WTC11 (cell line): ENCODE measurements around the gene HSD17B3. TPM values are rescaled to one million over a fixed set of nuclear protein-coding genes. Genes with fewer than 3 reads are reported as not detected.

Experiments
- ATAC-seq: fragments of 200-7000 bp; cut with Tn5 transposase; 2 replicates; pipeline ENCODE4 v1.10.0; 2021; ENCODE audit warnings: mild to moderate bottlenecking, moderate library complexity
- CTCF ChIA-PET: fragments of 300-600 bp; sonication (Branson Sonifier 250); formaldehyde crosslinking; loops from one replicate; lab custom pipeline; 2021; ENCODE audit warnings: antibody characterized with exemption; lab: Charles Lee
- POLR2A ChIA-PET: fragments of 350-600 bp; sonication (Branson Sonifier 250); formaldehyde crosslinking; loops from one replicate; lab custom pipeline; 2021; ENCODE audit warnings: antibody characterized with exemption; lab: Charles Lee
- DNase-seq: peaks from one replicate; pipeline ENCODE4 v3.0.0; 2021; ENCODE audit warnings: low spot score
- H3K27ac Mint-ChIP-seq: 2 replicates; pipeline ENCODE4 v1.8.0; 2021; ENCODE audit warnings: mixed read lengths
- H3K27me3 Mint-ChIP-seq: 2 replicates; pipeline ENCODE4 v1.8.0; 2021; ENCODE audit warnings: low read depth, mild to moderate bottlenecking, moderate library complexity, mixed read lengths
- H3K36me3 Mint-ChIP-seq: 2 replicates; pipeline ENCODE4 v1.8.0; 2021; ENCODE audit warnings: mixed read lengths
- H3K4me1 Mint-ChIP-seq: 2 replicates; pipeline ENCODE4 v1.8.0; 2022; ENCODE audit warnings: mixed read lengths
- H3K4me3 Mint-ChIP-seq: 2 replicates; pipeline ENCODE4 v1.8.0; 2021; ENCODE audit warnings: mild to moderate bottlenecking, moderate library complexity, mixed read lengths
- H3K9me3 Mint-ChIP-seq: 2 replicates; pipeline ENCODE4 v1.8.0; 2021; ENCODE audit warnings: mixed read lengths
- CREM ChIP-seq: sonication (generic); formaldehyde crosslinking; IDR thresholded peaks from 2 replicates; pipeline ENCODE4 v1.8.1; 2022; ENCODE audit warnings: mild to moderate bottlenecking, missing genetic modification reagents, moderate library complexity
- EMX1 ChIP-seq: fragments of 250-450 bp; sonication (Bioruptor Pico); IDR thresholded peaks from 2 replicates; pipeline ENCODE4 v1.8.0; 2021; ENCODE audit warnings: mild to moderate bottlenecking
- ESRRA ChIP-seq: sonication (generic); formaldehyde crosslinking; IDR thresholded peaks from 2 replicates; pipeline ENCODE4 v1.8.1; 2022; ENCODE audit warnings: mild to moderate bottlenecking, missing genetic modification reagents, borderline replicate concordance
- GTF2I ChIP-seq: fragments of 250-450 bp; sonication (Bioruptor Pico); conservative IDR thresholded peaks from 2 replicates; pipeline ENCODE4 v1.4.0; 2021; ENCODE audit warnings: mild to moderate bottlenecking
- JAZF1 ChIP-seq: fragments of 250-450 bp; sonication (Bioruptor Pico); IDR thresholded peaks from 2 replicates; pipeline ENCODE4 v1.9.0; 2021; ENCODE audit warnings: moderate library complexity, mild to moderate bottlenecking, inconsistent platforms
- MXD4 ChIP-seq: fragments of 250-450 bp; sonication (Bioruptor Pico); IDR thresholded peaks from 2 replicates; pipeline ENCODE4 v1.8.0; 2021; ENCODE audit warnings: mild to moderate bottlenecking, moderate library complexity, borderline replicate concordance
- NR3C1 ChIP-seq: sonication (generic); formaldehyde crosslinking; conservative IDR thresholded peaks from 2 replicates; pipeline ENCODE4 v1.8.1; 2023; ENCODE audit warnings: low read depth, mild to moderate bottlenecking, missing genetic modification reagents
- PRRX2 ChIP-seq: fragments of 250-450 bp; sonication (Bioruptor Pico); IDR thresholded peaks from 2 replicates; pipeline ENCODE4 v1.8.0; 2021; ENCODE audit warnings: mild to moderate bottlenecking
- SOX15 ChIP-seq: fragments of 250-450 bp; sonication (Bioruptor Pico); IDR thresholded peaks from 2 replicates; pipeline ENCODE4 v1.9.0; 2021; ENCODE audit warnings: mild to moderate bottlenecking
- TP53 ChIP-seq: sonication (generic); formaldehyde crosslinking; IDR thresholded peaks from 2 replicates; pipeline ENCODE4 v1.8.1; 2023; ENCODE audit warnings: mild to moderate bottlenecking, missing genetic modification reagents
- ZNF317 ChIP-seq: sonication (generic); formaldehyde crosslinking; IDR thresholded peaks from 2 replicates; pipeline ENCODE4 v1.8.1; 2023; ENCODE audit warnings: low read depth, mild to moderate bottlenecking, moderate library complexity, missing genetic modification reagents, borderline replicate concordance
- total RNA-seq: library from RNA; stranded (reverse); gene quantifications from 3 replicates; pipeline ENCODE4 v1.2.3, GENCODE V29; 2021
- TF ChIP-seq, protein P1 (sequence below): sonication (generic); formaldehyde crosslinking; IDR thresholded peaks from 2 replicates; pipeline ENCODE4 v1.8.0; 2023; ENCODE audit warnings: mild to moderate bottlenecking, missing genetic modification reagents
- TF ChIP-seq, protein P2 (sequence below): fragments of 200-600 bp; IDR thresholded peaks from 2 replicates; pipeline ENCODE4 v1.8.0; 2022; ENCODE audit warnings: antibody characterized with exemption
- TF ChIP-seq, protein P3 (sequence below): sonication (generic); formaldehyde crosslinking; IDR thresholded peaks from 2 replicates; pipeline ENCODE4 v1.8.1; 2023; ENCODE audit warnings: mild to moderate bottlenecking, missing genetic modification reagents
- TF ChIP-seq, protein P4 (sequence below): sonication (generic); formaldehyde crosslinking; IDR thresholded peaks from 2 replicates; pipeline ENCODE4 v1.8.1; 2022; ENCODE audit warnings: mild to moderate bottlenecking, missing genetic modification reagents, moderate library complexity, borderline replicate concordance

HSD17B3 gene
- total RNA-seq, 1 experiment from 2014 or later: not detected

- peak overlapping the region; percentile 89 for H3K27ac Mint-ChIP-seq
- no peaks in the 10 kb centered on the region for H3K27me3 Mint-ChIP-seq
- peaks cover 50% of the 10 kb centered on the region for H3K4me1 Mint-ChIP-seq
- no peak for ATAC-seq
- peaks cover 9% of the 10 kb centered on the region for H3K36me3 Mint-ChIP-seq
- no peak overlapping the region for H3K4me3 Mint-ChIP-seq
- H3K9me3 Mint-ChIP-seq: peaks cover 9% of the 10 kb centered on the region
- ChIA-PET CTCF (interaction anchor here (0.6 to 2.8 kb wide), 9 partner anchors 15 to 323 kb away, joined by 3 to 16 read pairs (median 4); no protein-coding TSS in a partner anchor), POLR2A (interaction anchor here (0.6 kb wide), 1 partner anchor 89 kb away, joined by 6 read pairs; no protein-coding TSS in a partner anchor)
- TF ChIP-seq ESRRA (CRISPR knock-in tag): no peak
- TF ChIP-seq, protein P1, sequence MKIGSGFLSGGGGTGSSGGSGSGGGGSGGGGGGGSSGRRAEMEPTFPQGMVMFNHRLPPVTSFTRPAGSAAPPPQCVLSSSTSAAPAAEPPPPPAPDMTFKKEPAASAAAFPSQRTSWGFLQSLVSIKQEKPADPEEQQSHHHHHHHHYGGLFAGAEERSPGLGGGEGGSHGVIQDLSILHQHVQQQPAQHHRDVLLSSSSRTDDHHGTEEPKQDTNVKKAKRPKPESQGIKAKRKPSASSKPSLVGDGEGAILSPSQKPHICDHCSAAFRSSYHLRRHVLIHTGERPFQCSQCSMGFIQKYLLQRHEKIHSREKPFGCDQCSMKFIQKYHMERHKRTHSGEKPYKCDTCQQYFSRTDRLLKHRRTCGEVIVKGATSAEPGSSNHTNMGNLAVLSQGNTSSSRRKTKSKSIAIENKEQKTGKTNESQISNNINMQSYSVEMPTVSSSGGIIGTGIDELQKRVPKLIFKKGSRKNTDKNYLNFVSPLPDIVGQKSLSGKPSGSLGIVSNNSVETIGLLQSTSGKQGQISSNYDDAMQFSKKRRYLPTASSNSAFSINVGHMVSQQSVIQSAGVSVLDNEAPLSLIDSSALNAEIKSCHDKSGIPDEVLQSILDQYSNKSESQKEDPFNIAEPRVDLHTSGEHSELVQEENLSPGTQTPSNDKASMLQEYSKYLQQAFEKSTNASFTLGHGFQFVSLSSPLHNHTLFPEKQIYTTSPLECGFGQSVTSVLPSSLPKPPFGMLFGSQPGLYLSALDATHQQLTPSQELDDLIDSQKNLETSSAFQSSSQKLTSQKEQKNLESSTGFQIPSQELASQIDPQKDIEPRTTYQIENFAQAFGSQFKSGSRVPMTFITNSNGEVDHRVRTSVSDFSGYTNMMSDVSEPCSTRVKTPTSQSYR (CRISPR knock-in tag): no peak
- TF ChIP-seq, protein P2, sequence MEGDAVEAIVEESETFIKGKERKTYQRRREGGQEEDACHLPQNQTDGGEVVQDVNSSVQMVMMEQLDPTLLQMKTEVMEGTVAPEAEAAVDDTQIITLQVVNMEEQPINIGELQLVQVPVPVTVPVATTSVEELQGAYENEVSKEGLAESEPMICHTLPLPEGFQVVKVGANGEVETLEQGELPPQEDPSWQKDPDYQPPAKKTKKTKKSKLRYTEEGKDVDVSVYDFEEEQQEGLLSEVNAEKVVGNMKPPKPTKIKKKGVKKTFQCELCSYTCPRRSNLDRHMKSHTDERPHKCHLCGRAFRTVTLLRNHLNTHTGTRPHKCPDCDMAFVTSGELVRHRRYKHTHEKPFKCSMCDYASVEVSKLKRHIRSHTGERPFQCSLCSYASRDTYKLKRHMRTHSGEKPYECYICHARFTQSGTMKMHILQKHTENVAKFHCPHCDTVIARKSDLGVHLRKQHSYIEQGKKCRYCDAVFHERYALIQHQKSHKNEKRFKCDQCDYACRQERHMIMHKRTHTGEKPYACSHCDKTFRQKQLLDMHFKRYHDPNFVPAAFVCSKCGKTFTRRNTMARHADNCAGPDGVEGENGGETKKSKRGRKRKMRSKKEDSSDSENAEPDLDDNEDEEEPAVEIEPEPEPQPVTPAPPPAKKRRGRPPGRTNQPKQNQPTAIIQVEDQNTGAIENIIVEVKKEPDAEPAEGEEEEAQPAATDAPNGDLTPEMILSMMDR: no peak
- TF ChIP-seq, protein P3, sequence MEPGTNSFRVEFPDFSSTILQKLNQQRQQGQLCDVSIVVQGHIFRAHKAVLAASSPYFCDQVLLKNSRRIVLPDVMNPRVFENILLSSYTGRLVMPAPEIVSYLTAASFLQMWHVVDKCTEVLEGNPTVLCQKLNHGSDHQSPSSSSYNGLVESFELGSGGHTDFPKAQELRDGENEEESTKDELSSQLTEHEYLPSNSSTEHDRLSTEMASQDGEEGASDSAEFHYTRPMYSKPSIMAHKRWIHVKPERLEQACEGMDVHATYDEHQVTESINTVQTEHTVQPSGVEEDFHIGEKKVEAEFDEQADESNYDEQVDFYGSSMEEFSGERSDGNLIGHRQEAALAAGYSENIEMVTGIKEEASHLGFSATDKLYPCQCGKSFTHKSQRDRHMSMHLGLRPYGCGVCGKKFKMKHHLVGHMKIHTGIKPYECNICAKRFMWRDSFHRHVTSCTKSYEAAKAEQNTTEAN (CRISPR knock-in tag): no peak
- no peak for TF ChIP-seq EMX1 (CRISPR knock-in tag)
- TF ChIP-seq MXD4 (CRISPR knock-in tag): no peak
- DNase-seq: no peak
Measured at GRCh38 chr9:96343515-96344360, 41.8 kb upstream of the HSD17B3 start.

- ChIA-PET CTCF (interaction anchor here (1.5 to 2.8 kb wide), 2 partner anchors 15 to 111 kb away, joined by 6 to 8 read pairs; no protein-coding TSS in a partner anchor), POLR2A (no interaction called here)
- TF ChIP-seq, protein P4, sequence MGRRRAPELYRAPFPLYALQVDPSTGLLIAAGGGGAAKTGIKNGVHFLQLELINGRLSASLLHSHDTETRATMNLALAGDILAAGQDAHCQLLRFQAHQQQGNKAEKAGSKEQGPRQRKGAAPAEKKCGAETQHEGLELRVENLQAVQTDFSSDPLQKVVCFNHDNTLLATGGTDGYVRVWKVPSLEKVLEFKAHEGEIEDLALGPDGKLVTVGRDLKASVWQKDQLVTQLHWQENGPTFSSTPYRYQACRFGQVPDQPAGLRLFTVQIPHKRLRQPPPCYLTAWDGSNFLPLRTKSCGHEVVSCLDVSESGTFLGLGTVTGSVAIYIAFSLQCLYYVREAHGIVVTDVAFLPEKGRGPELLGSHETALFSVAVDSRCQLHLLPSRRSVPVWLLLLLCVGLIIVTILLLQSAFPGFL (CRISPR knock-in tag): no peak
- TF ChIP-seq EMX1 (CRISPR knock-in tag): no peak
- no peak for TF ChIP-seq GTF2I (CRISPR knock-in tag)
- peaks cover 50% of the 10 kb centered on the region for H3K4me1 Mint-ChIP-seq
- H3K27me3 Mint-ChIP-seq: no peaks in the 10 kb centered on the region
- peak overlapping the region; percentile 86; the same call in 1 of the 2 replicates for H3K27ac Mint-ChIP-seq
- H3K9me3 Mint-ChIP-seq: no peaks in the 10 kb centered on the region
- no peaks in the 10 kb centered on the region for H3K36me3 Mint-ChIP-seq
- ATAC-seq (no peak), DNase-seq (no peak)
- no peak overlapping the region for H3K4me3 Mint-ChIP-seq
Measured at GRCh38 chr9:96342571-96343245, 40.7 kb upstream of the HSD17B3 start.

DNA sequence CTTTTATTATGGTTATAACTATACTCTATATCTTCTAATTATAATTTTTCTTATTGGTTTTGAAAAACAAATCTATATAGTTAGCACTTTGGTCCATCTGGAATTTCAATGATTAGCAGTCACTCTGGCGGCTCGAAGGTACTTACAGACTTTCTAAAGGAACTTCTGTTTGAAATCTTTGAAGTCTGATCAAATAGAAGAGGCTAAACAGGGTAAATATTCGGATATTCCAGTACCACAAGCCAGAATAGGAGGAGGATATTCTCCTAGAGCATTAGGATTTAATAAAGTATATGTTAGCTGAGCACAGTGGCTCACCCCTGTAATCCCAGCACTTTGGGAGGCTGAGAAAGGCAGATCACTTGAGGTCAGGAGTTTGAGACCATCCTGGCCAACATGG is 38.7 kb upstream of the HSD17B3 start:
- TF ChIP-seq NR3C1 (CRISPR knock-in tag) (no peak), JAZF1 (CRISPR knock-in tag) (no peak), CREM (CRISPR knock-in tag) (no peak), TP53 (CRISPR knock-in tag) (no peak), PRRX2 (CRISPR knock-in tag) (no peak), ZNF317 (CRISPR knock-in tag) (no peak), SOX15 (CRISPR knock-in tag) (no peak)
- H3K9me3 Mint-ChIP-seq: no peaks in the 10 kb centered on the region

More for the DNA sequence above, 38.7 kb upstream of the HSD17B3 start:
- Mint-ChIP-seq H3K36me3 (no peaks in the 10 kb centered on the region), H3K4me1 (peaks cover 37% of the 10 kb centered on the region), H3K27me3 (no peaks in the 10 kb centered on the region), H3K27ac (no peak overlapping the region), H3K4me3 (no peak overlapping the region)
- ChIA-PET POLR2A (no interaction called here), CTCF (interaction anchor here (1.1 kb wide), 1 partner anchor 108 kb away, joined by 4 read pairs; no protein-coding TSS in a partner anchor)
- no peak for ATAC-seq
- no peak for DNase-seq
